ENCODE results near the gene ARHGEF9. TPM values are rescaled to one million over a fixed set of nuclear protein-coding genes. Genes with fewer than 3 reads are reported as not detected.
"Not testable (repeated sequence)": the region's sequence is repeated elsewhere in the genome, so short reads cannot be mapped to it uniquely, and the experiment has no call there.

The ARHGEF9 gene
- total RNA-seq (2021; ENCODE audit: unreplicated experiment) (16.7 TPM), Bru-seq, nascent RNA (percentile 58 among the genes with signal in this experiment), BruChase-seq, experiment 1, labeled RNA remaining after a 2-hour chase (percentile 64 among the genes with signal in this experiment), BruChase-seq, experiment 2, labeled RNA remaining after a 6-hour chase (percentile 69 among the genes with signal in this experiment)
- polyA plus RNA-seq (2012; ENCODE audit: insufficient read length), result 9.2 TPM
- long read RNA-seq, partial matches to known transcripts, result 4 of 12 reads
- long read RNA-seq, other reads (novel, unspliced or antisense), result 6 of 12 reads

DNA sequence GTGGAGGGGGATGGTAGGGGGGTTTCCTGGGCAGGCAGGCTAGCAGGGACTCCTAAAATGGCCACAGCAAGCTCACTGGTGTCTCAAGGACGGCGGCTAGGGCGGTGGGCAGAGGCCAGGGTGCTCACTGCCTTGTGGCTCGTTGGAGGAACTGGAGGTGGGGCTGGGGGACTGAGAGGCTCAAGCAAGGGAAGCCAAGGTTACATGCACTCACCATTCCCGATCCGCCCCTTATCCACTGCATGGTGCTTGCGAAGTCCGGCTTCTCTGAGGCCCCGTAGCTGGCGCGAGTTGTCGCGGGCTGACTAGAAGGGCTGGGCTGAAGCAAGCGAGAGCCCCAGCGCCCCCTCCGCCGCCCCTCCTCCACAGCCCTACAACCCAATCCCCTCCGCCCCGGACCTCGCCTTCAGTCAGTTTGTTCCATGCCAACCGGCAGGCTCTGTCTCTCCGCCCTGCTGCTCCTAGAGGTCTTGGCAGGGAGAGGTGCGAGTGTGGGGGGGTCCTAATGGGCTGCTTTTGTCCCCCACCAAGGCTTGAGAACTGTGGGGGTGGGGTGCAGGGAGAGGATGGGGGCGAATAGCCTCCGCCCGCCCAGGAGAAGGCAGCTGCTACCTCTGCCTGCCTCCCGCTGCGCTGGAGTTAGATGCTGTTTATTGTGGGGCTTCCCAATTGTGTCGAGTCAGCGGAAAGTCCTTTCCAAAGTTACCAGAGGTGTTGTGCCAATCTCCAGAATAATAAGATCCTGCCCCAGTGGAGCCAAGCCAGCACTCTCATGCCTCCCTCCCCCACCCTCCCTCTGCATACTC, at the start of gene ARHGEF9:
ARHGEF9 (minus strand) TSS at position 313 of the 806 bp plus-strand sequence; CDS start at position 244, 69 bp downstream.
- intact Hi-C loops (cut with micrococcal nuclease; ENCODE audit: unreplicated experiment), result no loop called here
- ChIA-PET CTCF (no interaction called here), POLR2A (no interaction called here)
- in situ Hi-C loops (cut with HindIII; ENCODE audit: low pct_unique_long_range_greater_than_20kb, low sequenced_read_pairs), result no loop called here
- Histone ChIP-seq H3K4me1 (ENCODE audit: control insufficient read depth, insufficient read depth, low read length) (no peaks in the 10 kb centered on the region), H3K4me3 (ENCODE audit: low read depth in 2 of 2, low read length in 2 of 2) (peak within 1 kb of the TSS; percentile 22 to 35), H3K27ac (ENCODE audit: low read length) (no peak within 1 kb of the TSS), H3K36me3 (ENCODE audit: control insufficient read depth, insufficient read depth, low read length) (no peaks in the 10 kb centered on the region), H3K27me3 (ENCODE audit: control insufficient read depth, insufficient read depth, low read length) (no peaks in the 10 kb centered on the region), H3K9me3 (ENCODE audit: control insufficient read depth, insufficient read depth, low read depth, low read length) (no peaks in the 10 kb centered on the region)
- no TSS peak for BruUV-seq (replicated peaks)
- peak; percentile 68 for ATAC-seq
- TF ChIP-seq CTCF (IDR thresholded peaks at IDR 0.05), result no peak
- no peak for TF ChIP-seq POLR2AphosphoS5 (IDR thresholded peaks at IDR 0.05; ENCODE audit: low read depth, low read length)
- TF ChIP-seq TCF7L2 (IDR thresholded peaks at IDR 0.05; ENCODE audit: low read depth, low read length), result no peak
- TF ChIP-seq REST (IDR thresholded peaks at IDR 0.05; ENCODE audit: insufficient read depth in 1 of 2, low read depth in 2 of 2, low read length in 1 of 2), result no peak
- TF ChIP-seq SIN3A (IDR thresholded peaks at IDR 0.05; ENCODE audit: borderline replicate concordance, insufficient read depth, low read depth, low read length), result no peak
- no peak for DNase-seq (ENCODE audit: low read depth, low spot score)

DNA sequence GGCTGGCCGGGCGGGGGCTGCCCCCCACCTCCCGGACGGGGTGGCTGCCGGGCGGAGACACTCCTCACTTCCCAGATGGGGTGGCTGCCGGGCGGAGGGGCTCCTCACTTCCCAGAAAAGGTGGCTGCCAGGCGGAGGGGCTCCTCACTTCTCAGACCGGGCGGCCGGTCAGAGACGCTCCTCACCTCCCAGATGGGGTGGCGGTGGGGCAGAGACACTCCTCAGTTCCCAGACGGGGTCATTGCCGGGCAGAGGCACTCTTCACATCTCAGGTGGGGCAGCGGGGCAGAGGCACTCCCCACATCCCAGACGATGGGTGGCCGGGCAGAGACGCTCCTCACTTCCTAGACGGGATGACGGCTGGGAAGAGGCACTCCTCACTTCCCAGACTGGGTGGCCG, 40.4 kb upstream of the ARHGEF9 start:
- H3K4me3 ChIP-seq (ENCODE audit: low read depth in 2 of 2, low read length in 2 of 2); BruUV-seq (replicated peaks); H3K27ac ChIP-seq (ENCODE audit: low read length); intact Hi-C loops (cut with micrococcal nuclease; ENCODE audit: unreplicated experiment); H3K9me3 ChIP-seq (ENCODE audit: control insufficient read depth, insufficient read depth, low read depth, low read length); H3K27me3 ChIP-seq (ENCODE audit: control insufficient read depth, insufficient read depth, low read length); DNase-seq (ENCODE audit: low read depth, low spot score); ATAC-seq; in situ Hi-C loops (cut with HindIII; ENCODE audit: low pct_unique_long_range_greater_than_20kb, low sequenced_read_pairs); H3K36me3 ChIP-seq (ENCODE audit: control insufficient read depth, insufficient read depth, low read length); CTCF ChIA-PET; H3K4me1 ChIP-seq (ENCODE audit: control insufficient read depth, insufficient read depth, low read length); POLR2A ChIA-PET: not testable (repeated sequence)

DNA sequence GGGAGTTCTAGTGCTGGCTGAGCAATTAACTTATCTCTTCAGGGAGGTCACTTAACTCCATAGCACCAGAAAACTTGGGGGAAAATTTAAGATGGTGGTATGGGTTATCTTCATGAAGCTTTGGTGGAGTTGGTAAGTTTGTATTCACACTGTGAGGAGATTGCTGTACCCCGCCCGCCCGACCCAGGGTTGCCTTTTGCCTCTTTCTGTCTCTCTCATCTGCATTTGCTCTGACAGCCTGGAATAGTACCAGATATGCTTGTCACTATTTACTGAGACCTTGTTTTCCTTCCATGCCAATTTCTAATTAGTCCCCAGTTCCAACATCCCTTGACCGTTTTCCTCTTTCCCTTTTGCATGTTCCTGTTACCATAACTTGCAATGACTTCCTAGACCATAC, 33.1 kb upstream of the ARHGEF9 start:
- in situ Hi-C loops (cut with HindIII; ENCODE audit: low pct_unique_long_range_greater_than_20kb, low sequenced_read_pairs), result no loop called here

More for the DNA sequence above, 33.1 kb upstream of the ARHGEF9 start:
- ATAC-seq, result no peak
- no peaks in the 10 kb centered on the region for H3K9me3 ChIP-seq (ENCODE audit: control insufficient read depth, insufficient read depth, low read depth, low read length)
- H3K4me1 ChIP-seq (ENCODE audit: control insufficient read depth, insufficient read depth, low read length), result no peaks in the 10 kb centered on the region
- no peak overlapping the region for H3K27ac ChIP-seq (ENCODE audit: low read length)
- DNase-seq (ENCODE audit: low read depth, low spot score), result no peak
- BruUV-seq (replicated peaks), result no TSS peak
- H3K4me3 ChIP-seq (ENCODE audit: low read depth in 2 of 2, low read length in 2 of 2), result no peak overlapping the region
- intact Hi-C loops (cut with micrococcal nuclease; ENCODE audit: unreplicated experiment), result no loop called here
- ChIA-PET CTCF (interaction anchor here (0.7 kb wide), 1 partner anchor 110 kb away, joined by 3 read pairs; no protein-coding TSS in a partner anchor), POLR2A (no interaction called here)
- H3K27me3 ChIP-seq (ENCODE audit: control insufficient read depth, insufficient read depth, low read length), result no peaks in the 10 kb centered on the region
- TF ChIP-seq REST (IDR thresholded peaks at IDR 0.05; ENCODE audit: insufficient read depth in 1 of 2, low read depth in 2 of 2, low read length in 1 of 2), result no peak
- no peak for TF ChIP-seq POLR2AphosphoS5 (IDR thresholded peaks at IDR 0.05; ENCODE audit: low read depth, low read length)
- no peak for TF ChIP-seq CTCF (IDR thresholded peaks at IDR 0.05)
- H3K36me3 ChIP-seq (ENCODE audit: control insufficient read depth, insufficient read depth, low read length), result no peaks in the 10 kb centered on the region
